NK-92 (cell line): ENCODE results near the gene CPEB1.
"Not testable (repeated sequence)": the region's sequence is repeated elsewhere in the genome, so short reads cannot be mapped to it uniquely, and the experiment has no call there.

Experiments used
- DNase-seq: peaks from one replicate; lab custom pipeline; 2025; ENCODE audit not compliant: unreplicated experiment; lab: John Stamatoyannopoulos, UW

The CPEB1 gene

DNA sequence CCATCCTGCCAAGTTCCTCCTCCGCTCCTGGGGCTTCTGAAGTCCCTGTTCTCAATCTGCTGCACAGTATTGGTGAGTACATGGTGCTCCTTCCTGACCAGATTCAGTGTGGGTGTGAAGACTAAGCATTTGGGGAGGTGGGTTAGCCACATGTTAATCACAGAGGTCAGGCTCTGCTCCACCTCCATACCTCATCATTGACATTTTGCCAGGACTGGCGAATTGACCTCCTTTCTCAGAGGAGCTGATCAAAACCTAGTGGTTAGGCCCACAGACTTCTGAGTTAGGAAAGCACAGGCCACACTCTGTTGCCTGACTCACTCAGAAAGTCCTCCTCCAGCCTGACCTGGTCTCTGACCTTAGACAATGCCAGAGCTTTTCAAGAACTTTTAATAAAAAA lies 98.5 kb downstream of the CPEB1 start:
- DNase-seq: no peak

DNA sequence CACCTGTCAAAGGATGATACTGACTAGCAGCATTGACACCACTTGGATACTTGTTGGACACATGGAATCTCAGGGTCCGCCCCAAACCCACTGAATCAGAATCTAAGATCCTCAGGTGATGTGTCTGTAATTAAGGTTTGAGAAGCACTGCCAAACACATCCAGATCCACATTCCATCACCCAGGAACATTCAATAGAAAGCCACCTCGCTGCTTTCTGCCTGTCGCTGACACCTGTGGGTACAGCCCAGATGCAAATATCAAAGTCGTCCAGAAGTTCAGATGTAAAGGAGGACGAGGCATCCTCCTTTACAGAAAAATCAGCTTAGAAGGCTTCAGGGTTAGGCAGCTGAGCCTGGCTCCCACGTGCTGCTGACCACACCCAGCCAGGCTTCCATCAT lies 101.7 kb downstream of the CPEB1 start:
- DNase-seq: no peak

DNA sequence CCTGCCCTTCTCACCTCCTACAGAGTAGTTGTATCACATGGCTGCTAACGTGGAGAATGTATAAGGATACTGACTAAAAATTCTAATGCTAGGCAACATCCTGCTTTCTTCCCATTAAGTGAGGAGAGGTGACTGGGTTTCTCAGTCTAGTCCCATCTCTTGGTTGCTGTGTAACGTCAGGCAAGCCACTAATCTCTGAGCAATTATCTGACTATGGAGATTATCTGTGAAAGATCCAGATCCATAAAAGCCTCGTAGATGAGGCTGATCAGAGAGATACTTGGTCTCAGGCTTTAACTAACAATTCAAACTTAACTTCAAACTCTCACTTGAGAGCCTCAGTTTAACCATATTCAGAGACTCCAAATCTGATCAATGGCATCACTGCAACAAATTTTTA lies 102.2 kb downstream of the CPEB1 start:
- DNase-seq: no peak

DNA sequence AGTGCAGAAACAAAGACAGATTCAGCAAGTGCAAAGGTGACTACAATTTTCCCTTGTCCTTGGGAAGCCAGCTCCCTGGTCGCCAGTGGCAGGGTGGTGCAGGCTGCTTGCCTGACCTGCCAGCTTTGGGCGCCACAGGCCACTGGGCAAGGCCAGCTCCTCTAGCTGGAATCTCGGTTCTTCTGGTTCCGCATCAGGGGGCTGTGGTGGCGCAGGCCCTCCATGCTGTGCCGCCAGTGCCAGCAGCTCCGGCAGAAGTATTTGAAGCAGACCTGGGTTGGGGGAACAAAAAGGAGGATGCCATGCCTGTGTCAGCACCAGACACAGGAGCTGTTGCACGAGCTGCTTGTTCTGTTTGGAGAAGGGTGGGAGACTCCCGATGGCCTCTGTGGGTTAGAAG lies 102.7 kb downstream of the CPEB1 start:
- DNase-seq: no peak

DNA sequence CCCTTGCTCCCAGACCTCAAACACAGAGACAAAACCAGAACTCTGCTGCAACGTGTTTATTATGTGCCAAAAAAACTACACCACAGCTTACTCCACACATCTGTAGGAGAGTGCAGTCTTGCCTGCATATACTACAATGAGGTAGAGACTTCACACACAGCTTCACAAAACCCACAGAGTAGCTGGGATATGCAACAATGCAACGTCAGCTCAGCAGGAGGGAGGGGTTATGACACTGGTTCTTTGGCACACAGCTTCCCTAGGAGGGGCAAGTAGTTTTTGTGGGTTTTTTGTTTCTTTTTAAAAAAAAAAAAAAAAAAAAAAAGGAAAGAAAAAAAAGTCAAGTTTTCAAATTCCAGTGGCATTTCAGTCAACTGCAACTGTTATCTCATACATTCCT lies 104.0 kb downstream of the CPEB1 start:
- DNase-seq: no peak

DNA sequence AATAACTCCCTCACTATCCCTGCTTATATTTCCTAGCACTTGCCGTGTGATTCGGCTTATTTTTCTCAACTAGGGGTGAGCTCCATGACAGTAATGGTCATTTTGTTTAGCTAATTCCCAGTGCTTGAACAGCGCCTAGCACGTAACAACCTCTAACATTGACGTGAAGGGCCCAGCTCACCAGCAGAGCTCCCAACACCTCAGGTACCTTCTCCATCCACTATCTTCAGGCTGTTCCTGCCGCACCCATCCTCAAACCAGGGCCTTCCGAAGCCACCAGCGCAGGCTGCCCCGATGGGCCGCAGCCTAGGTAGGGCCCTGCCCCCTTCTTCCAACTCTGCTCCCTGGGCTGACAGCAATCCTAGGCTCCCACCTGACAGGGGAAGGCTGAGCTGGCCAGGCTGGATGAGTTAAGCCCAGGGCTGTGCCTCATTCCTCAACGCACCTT lies 106.2 kb downstream of the CPEB1 start:
- no peak for DNase-seq

DNA sequence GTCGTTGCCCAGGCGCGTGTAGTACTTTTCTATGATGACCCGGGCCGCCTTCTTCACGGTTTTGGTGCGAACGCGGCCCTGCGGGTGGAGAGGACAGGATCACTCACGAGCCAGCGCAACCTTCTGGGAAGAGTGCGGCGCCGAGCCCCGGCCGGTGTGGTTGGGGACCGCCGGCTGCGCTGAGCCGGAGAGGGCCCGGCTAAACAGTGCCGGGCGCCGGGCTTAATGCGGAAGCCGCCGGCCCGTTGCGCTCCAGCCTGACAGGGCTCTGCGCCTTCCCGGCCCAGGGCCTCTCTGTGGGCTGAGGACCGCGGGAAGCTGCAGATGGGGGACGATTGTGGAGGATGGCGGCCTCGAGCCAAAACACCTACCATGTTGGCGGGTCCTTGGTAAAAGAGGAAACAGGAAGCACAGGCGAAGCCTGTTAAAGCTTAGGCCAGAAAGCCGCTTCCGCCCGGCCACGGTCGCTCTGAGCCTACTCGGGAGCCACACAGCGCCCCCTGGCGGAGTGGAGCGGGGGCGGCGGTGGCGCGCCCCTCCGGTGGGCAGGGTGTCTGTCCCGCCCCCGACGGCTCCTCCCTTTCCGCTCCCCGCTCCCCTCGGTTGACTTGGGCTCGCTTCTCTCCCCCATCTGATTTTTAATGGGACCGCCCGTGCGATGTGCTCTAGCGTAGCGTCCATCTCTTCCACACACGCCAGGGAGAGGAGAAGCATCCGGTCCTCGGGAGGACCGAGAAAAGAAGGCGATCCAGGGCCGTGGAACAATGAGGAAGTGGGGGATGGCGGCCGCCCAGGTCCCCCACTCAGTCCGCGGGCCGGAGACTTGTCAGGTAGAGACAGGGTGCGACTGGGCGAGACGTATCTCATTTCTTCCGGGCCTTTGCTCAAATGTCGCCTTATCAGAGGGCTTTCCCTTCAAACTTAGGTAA lies 106.8 kb downstream of the CPEB1 start, which contains the start of gene RPS17:
RPS17 (minus strand) TSS at position 403 of the 929 bp plus-strand sequence; CDS start at position 374, 29 bp downstream.
- DNase-seq: no peak

DNA sequence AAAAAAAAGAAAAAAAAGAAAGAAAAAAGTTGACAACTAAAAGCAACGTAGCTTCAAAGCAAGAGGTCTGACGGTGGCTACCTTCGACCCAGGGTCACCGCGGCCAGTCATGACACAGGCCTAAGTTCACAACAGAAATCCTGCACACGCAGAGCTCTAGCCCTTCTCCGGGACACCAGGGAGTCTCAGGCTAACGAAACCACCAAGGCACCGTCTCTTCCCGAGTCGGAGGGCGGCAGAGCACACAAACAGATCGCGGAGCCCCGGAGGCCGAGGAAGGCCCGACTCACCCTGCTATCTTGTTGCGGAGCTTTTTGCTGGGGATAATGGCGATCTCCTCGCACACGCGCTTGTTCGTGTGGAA lies 107.5 kb downstream of the CPEB1 start:
- DNase-seq: no peak

DNA sequence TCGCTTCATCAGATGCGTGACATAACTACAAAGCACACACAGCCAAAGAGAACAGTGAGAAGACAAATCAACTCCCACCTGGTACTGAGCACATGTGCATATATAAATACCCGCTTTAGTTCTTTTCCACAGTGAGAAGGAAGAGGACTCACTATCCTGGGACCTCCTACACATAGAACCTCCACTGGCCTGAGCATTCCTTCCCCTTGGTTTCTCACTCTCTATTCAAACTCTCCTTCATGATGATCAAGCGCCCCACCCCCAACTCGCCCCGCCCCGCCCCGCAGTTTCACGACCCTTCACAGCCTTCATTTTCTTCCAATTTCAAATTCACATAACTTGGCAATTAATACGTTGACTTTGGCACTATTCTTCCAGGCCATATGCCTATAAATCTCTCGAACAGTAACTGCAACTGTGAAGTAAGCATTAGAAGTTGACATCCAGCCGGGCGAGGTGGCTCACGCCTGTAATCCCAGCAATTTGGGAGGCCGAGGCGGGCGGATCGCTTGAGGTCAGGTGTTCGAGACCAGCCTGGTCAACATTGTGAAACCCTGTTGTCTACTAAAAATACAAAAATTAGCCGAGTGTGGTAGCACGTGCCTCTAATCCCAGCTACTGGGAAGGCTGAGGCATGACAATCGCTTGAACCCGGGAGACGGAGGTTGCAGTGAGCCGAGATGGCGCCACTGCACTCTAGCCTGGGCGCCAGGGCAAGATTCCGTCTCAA lies 108.0 kb downstream of the CPEB1 start:
- DNase-seq: no peak

DNA sequence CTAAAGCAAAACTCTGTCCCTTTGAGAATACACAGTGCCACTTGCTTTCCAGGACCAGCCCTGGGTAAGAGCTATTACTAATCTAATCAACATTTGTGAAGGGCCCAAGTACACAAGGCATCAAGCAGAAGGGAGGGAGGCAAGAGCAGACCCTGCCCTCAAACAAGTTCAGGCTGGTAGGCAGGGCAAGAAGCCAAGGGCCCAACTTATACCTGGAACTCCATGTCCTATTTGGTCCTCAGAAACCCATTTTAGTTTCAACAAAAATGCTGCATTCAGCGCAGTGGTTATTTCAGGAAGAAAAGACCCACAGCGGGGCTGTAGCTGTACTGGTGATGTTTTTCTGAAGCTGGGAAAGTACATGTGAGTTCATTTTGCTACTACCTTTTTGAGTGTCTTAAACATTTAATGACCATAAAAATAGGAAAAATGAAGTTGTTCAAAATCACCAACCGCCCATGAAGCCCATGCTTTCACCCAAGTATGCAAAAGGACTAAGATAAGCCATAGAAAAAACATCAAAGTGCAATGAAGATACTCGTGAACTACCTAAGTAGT lies 109.7 kb downstream of the CPEB1 start:
- DNase-seq: no peak

DNA sequence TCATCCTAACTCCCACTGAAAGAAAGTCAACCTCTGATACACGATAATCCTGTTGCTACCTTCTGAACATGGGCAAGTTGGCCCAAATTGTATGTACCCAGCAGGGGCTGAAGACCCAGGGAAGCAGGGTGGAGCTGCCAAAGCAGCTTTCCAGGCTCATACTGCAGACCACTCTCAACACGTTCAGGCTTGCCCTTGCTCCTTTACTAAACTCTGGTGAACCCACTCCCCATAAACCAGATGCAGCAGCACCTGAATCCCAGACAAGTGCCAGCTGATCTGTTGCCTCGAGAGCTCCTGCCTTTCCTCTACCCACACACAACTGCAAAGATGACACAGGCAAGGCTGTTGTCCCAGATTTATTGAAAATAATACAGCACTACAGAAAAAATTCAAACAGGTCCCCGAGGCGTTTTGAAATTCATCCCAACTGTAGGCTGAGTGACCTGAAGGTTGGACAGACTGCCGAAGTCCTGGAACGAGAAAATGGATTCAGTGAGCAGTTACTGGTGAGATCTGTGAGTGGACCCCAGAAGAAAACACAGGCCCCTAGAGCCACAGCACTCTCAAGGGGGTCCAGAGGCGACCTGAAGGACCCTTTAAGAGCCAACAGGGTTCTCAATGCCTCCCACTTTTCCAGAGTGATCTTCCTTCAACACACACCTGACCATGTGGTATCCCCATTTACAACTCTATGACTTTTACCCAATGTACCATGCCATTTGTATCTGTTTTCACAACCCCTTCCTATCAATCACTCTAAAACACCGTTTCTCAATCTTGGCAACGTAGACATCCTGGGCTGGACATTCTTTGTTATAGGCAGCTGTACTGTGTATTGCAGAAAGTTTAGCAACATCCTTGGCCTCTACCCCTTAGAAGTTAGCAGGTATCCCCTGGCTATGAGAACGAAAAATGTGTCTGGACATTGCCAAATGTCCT lies 110.5 kb downstream of the CPEB1 start:
- no peak for DNase-seq

DNA sequence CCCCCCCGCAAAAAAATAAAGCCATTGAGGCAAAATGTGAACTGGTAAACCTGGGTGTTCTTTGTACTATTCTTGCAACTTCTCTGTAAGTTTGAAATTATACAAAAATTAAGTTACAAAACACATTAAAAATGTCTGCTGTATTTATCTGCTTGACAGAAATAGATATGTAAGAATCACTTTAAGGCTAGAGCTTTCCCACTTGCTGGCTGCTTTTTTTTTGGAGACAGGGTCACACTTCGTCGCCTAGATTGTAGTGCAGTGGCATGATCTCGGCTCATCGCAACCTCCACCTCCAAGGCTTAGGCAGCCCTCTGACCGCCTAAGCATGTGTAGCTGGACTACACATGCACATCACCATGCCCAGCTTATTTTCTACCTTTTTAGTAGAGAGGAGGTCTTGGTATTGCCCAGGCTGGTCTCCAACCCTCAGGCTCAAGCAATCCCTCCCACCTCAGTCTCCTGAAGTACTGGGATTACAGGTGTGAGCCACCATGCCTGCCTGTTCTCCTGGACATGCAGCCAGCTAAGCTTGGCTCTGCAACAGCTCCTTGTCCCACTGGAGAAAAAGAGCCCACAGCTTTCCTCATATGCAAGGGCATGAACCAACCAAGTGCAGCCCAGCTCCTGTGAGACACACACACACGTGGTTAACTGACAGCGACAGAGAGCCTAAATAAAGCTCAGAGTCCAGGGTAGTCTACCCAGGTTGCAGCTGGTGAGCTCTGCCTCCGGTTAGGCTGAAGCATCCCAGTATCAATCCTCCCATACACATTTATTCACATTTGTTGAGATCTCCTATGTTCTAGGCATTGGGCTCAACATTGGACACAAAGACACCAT lies 111.4 kb downstream of the CPEB1 start:
- DNase-seq: no peak

DNA sequence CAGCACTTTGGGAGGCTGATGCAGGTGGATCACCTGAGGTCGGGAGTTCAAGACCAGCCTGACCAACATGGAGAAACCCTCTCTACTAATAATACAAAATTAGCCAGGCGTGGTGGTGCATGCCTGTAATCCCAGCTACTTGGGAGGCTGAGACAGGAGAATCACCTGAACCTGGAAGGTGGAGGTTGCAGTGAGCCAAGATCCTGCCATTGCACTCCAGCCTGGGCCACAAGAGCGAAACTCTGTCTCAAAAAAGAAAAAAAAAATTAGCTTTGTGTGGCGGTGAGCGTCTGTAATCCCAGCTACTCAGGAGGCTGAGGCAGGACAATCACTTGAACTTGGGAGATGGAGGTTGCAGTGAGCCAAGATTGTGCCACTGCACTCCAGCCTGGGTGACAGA lies 112.0 kb downstream of the CPEB1 start:
- not testable (repeated sequence) for DNase-seq

DNA sequence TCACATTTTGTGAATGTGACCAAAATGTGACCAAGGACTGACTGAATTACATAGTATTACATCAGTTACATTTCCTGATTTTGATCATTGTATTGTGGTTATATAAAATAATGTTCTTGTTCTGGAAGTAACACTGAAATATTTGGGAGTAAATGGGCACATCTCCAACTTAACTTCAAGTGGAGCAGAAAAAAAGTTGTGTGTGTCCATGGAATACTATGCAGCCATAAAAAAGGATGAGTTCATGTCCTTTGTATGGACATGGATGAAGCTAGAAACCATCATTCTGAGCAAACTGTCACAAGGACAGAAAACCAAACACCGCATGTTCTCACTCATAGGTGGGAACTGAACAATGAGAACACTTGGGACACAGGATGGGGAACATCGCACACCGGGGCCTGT lies 112.7 kb downstream of the CPEB1 start:
- DNase-seq: not testable (repeated sequence)

DNA sequence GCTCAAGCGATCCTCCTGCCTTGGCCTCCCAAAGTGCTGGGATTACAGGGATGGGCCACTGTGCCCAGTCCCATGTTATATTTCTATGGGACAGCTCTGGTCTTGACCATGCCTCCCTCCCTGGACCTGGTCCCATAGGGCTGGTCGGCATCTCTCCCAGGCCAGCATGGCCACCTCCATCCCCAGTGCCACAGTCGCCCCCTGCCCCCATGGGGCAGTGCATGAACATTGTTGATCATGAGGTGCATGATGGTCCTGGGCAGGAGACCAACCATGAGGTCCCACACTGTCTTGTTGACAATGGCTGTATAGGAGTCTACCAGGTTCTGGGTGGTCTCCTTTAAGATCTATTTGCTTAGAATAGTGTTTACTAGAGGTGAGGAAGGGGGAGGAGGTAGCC lies 113.4 kb downstream of the CPEB1 start:
- DNase-seq: no peak

DNA sequence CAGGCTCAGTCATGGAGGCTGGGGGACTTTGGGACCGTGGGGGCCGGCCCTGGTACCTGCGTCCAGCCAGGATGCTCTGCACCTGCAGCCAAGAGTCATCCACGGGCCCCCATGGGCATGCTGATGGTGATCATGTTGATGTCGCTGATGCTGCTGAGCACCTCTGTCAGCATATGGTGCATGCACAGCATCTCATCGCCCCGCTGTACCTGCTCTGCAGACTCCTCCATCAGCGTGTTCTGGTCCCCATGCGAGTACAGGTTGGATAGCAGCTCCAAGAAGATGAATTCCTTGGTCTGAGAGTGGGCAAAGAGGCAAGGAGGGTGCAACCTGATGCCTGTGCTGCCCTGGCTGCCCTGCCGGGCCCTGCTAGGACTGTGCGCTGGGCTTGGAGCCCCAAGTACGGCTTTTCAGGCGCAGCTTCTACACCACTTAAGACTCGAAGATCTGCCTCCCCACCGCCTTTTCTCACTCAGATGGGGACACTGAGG lies 114.1 kb downstream of the CPEB1 start:
- no peak for DNase-seq

DNA sequence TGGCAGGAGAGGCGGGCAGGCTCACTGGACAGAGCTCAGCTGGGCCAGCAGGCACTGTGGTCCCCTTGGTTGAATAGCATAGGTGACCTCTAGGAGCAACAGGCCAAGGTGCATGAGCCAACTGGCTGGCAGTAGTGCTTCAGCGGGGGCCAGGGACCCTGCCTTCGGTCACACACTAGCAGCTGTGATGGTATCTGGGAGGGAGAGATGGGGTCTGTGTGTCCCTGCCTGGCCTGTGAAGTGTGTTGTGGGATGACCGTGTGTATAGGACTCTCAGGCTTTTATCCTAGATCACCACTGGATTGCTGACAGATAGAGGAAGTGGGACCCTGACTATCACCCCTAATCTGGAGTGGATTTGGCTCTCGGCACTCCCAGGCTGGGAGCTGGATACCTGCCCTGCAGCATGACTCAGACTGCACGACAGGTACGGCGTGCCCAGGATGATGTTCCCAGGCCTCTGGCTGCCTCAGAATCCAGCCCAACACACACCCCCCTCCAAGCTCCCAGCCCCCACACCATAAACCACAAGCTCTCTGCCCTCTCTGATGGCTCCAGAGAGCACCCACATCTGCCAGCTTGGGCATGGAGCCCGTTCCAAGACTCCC lies 114.7 kb downstream of the CPEB1 start:
- DNase-seq: no peak

DNA sequence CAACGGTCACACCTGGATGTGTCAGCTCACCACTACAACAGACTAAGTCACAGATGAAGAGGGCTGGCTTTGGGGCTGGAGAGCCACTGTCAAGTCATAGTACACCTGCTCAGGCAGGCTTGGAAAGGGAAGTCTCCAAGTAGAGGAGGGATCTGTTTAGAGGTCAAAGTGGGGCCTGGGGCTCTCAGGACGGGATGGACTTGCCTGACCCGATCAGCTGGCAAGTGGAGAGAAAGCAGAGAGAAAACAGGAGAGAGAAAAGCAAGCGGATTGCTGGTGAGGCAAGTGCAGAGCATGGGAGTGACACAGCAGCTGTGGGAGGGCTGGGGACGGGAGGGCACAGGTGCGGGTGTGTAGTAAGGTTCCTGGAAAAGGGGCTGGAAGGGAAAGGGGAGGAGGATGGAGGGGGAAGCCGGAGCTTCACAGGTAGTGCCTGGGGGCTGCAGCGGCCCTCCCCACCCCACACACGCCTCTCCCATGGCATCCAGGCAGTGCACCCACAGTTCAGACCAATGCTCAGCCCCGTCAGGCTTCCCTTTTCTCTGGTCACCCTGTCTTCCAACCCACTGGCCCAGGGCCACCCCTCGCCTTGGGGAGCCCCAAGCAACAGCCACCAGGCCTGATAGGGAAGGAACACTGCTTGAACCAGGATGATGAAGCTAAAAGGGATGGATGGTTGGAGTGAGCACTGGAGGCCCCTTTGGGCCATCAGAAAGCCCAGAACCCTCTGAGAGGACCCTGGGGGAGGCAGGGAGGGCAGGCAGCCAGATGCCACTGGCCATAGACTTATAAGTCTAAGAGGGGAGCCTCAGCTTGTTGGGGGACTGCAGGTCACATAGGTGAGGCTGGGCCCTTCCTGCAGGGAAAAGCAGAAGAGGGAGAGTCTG lies 115.4 kb downstream of the CPEB1 start:
- DNase-seq: no peak
